ENCODE data around the gene B3GNT7. TPM values are rescaled to one million over a fixed set of nuclear protein-coding genes. Genes with fewer than 3 reads are reported as not detected.

Gene B3GNT7
- total RNA-seq, 1 donor from 2014 or later, result 1.8 TPM

DNA sequence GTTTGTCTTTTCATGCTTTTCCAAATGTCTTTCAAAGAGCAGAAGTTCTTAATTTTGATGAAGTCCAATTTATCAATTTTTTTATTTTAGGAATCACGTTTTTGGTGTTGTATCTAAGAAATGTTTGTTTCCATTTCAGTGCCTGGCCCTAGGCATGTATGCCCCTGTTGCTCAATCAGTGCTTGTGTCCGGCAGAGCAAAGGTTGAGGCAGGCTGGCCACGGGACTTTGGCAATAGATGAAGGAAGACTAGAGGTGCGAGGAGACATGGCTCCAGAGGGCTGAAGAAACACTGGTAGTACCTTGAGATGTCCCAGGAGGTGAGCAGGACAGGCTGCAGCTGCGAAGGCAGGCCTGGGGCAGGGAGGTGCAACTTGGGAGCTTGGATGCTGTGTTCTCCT lies 10.1 kb upstream of the B3GNT7 start:
- H3K4me1 Mint-ChIP-seq (ENCODE audit: low read depth), result peaks cover 28% of the 10 kb centered on the region
- H3K27ac Mint-ChIP-seq (ENCODE audit: unreplicated experiment), result no peak overlapping the region
- no peak for DNase-seq (ENCODE audit: low spot score)
- H3K4me3 Mint-ChIP-seq (ENCODE audit: unreplicated experiment), result no peak overlapping the region
- H3K36me3 Mint-ChIP-seq (ENCODE audit: low read depth), result peaks cover 7% of the 10 kb centered on the region
- peaks cover 12% of the 10 kb centered on the region for H3K9me3 Mint-ChIP-seq (ENCODE audit: low read depth)
- H3K27me3 Mint-ChIP-seq (ENCODE audit: low read depth), result no peaks in the 10 kb centered on the region
- TF ChIP-seq, protein P1, sequence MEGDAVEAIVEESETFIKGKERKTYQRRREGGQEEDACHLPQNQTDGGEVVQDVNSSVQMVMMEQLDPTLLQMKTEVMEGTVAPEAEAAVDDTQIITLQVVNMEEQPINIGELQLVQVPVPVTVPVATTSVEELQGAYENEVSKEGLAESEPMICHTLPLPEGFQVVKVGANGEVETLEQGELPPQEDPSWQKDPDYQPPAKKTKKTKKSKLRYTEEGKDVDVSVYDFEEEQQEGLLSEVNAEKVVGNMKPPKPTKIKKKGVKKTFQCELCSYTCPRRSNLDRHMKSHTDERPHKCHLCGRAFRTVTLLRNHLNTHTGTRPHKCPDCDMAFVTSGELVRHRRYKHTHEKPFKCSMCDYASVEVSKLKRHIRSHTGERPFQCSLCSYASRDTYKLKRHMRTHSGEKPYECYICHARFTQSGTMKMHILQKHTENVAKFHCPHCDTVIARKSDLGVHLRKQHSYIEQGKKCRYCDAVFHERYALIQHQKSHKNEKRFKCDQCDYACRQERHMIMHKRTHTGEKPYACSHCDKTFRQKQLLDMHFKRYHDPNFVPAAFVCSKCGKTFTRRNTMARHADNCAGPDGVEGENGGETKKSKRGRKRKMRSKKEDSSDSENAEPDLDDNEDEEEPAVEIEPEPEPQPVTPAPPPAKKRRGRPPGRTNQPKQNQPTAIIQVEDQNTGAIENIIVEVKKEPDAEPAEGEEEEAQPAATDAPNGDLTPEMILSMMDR (IDR thresholded peaks at IDR 0.05), result no peak

DNA sequence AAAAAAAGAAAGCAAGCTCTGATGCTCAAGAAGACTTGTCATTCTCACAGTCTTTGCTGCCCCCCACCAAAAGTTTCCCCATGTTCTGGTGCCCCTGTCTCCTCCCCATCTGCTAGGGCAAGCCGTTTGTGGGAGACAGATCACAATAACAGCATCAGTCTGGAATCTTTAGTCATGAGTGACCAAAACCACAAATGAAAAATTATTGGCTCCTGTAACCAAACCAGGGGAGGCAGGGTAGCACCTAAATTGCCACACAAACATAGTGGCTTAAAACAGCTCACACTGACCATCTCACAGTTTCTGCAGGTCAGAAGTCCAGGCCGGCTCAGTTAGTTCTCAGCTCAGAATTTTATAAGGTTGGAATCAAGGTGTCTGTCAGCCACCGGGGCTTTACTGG lies 9.1 kb upstream of the B3GNT7 start:
- no peak for DNase-seq (ENCODE audit: low spot score)
- TF ChIP-seq, protein P1 (IDR thresholded peaks at IDR 0.05), result no peak
- peaks cover 7% of the 10 kb centered on the region for H3K36me3 Mint-ChIP-seq (ENCODE audit: low read depth)
- peak overlapping the region; percentile 63 for H3K27ac Mint-ChIP-seq (ENCODE audit: unreplicated experiment)
- peaks cover 28% of the 10 kb centered on the region for H3K4me1 Mint-ChIP-seq (ENCODE audit: low read depth)
- no peaks in the 10 kb centered on the region for H3K27me3 Mint-ChIP-seq (ENCODE audit: low read depth)
- H3K4me3 Mint-ChIP-seq (ENCODE audit: unreplicated experiment), result no peak overlapping the region
- H3K9me3 Mint-ChIP-seq (ENCODE audit: low read depth), result peaks cover 12% of the 10 kb centered on the region

DNA sequence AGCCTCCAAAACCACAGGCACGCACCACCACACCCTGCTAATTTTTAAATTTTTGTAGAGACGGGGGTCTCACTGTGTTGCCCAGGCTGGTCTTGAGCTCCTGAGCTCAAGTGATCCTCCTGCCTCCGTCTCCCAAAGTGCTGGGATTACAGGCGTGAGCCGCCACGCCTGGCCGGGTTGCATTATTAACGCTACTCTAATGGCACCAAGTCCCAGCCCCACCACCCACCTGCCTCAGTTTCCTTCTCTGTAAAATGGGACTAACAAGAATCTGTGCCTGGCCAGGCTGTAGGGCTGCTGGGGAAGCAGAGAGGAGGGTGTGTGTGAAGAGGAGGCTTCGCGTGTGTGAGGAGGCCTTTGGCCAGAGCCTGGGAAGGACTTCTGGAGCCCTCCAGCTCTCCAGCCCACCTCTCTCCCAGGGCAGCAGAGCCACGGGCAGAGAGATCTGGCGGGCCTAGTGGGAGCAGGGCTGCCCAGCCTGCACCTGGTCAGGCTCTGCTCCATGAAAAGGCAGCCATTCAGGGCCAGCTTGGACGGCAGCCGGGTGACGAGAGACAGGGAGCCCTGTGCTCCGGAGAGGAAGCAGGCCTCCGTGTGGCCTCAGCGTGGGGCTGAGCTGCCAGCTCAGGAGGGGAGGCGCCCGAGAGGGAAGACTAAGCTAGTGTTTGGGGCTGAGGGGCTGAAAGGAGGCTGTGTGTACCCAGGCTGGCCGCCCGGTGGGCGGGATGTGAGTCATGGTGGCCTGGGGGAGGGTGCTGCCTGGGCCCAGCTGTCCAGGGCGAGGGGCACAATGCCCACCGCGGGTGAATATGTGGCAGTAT lies 7.4 kb upstream of the B3GNT7 start:
- H3K9me3 Mint-ChIP-seq (ENCODE audit: low read depth), result peaks cover 12% of the 10 kb centered on the region
- peak overlapping the region; percentile 74 for H3K27ac Mint-ChIP-seq (ENCODE audit: unreplicated experiment)
- H3K4me3 Mint-ChIP-seq (ENCODE audit: unreplicated experiment), result no peak overlapping the region
- peaks cover 9% of the 10 kb centered on the region for H3K36me3 Mint-ChIP-seq (ENCODE audit: low read depth)
- peaks cover 28% of the 10 kb centered on the region for H3K4me1 Mint-ChIP-seq (ENCODE audit: low read depth)
- no peaks in the 10 kb centered on the region for H3K27me3 Mint-ChIP-seq (ENCODE audit: low read depth)
- TF ChIP-seq, protein P1 (IDR thresholded peaks at IDR 0.05), result peak; percentile 34
- no peak for DNase-seq (ENCODE audit: low spot score)

DNA sequence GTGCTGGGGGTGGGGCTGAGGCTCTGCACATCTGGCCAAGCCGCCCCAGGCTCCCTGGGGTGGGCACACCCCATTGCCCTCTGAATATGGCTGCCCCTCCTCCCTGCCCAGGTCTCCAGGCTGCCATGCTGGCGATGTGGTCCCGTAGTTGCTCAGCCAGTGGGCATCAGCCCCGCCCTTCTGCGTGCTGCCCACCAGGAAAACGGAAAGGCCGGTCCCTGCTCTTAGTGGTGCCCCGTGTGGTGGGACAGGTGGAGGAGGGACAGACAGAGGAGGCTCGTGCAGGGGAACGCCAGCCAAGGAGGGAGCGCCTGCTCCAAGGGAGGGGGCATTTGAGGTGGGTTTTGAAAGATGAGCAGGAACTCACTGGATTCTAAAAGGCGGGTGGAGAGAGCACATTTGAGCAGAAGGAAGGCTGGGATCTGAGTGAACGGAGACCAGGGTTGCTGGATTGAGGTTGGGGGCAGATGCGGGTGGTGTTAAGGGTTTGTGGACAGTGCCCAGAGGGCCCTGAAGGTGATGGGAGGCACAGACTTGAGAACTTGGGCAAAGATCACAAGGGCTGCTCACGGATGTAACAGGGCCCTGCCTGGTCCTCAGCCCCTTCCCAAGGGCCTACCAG lies 6.7 kb upstream of the B3GNT7 start:
- Mint-ChIP-seq H3K4me3 (ENCODE audit: unreplicated experiment) (no peak overlapping the region), H3K9me3 (ENCODE audit: low read depth) (peaks cover 12% of the 10 kb centered on the region), H3K27me3 (ENCODE audit: low read depth) (no peaks in the 10 kb centered on the region), H3K36me3 (ENCODE audit: low read depth) (peaks cover 9% of the 10 kb centered on the region), H3K27ac (ENCODE audit: unreplicated experiment) (peak overlapping the region; percentile 74), H3K4me1 (ENCODE audit: low read depth) (peaks cover 28% of the 10 kb centered on the region)
- no peak for DNase-seq (ENCODE audit: low spot score)
- TF ChIP-seq, protein P1 (IDR thresholded peaks at IDR 0.05), result no peak

DNA sequence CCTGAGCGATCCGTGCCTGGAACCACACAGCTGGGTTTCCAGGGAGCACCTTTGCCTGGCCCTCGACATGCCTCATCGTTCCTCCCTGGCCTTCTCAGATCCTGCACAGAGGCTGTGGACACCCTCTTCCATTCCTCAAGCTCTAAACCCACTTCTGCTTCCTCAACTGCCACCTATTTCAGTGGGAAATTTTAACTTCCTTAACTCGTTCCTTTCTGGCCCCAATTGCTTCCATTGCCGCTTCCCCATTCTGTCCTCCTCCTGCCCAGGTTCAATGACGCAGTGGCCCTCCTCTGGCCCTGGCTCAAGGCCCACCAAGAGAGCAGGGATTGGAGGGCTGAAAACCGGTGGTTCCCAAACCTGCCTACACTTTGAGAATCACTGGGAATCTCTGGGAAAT lies 4.8 kb upstream of the B3GNT7 start:
- TF ChIP-seq, protein P1 (IDR thresholded peaks at IDR 0.05), result no peak
- Mint-ChIP-seq H3K9me3 (ENCODE audit: low read depth) (peaks cover 3% of the 10 kb centered on the region), H3K27me3 (ENCODE audit: low read depth) (no peaks in the 10 kb centered on the region), H3K4me1 (ENCODE audit: low read depth) (peaks cover 35% of the 10 kb centered on the region), H3K27ac (ENCODE audit: unreplicated experiment) (peak overlapping the region; percentile 36), H3K36me3 (ENCODE audit: low read depth) (peaks cover 6% of the 10 kb centered on the region), H3K4me3 (ENCODE audit: unreplicated experiment) (no peak overlapping the region)
- DNase-seq (ENCODE audit: low spot score), result no peak
